Medulla oblongata (tissue), 1 donor: ENCODE measurements around the gene MED17.

ENCODE experiments used
- DNase-seq: peaks from one replicate; pipeline ENCODE4 v3.0.0-alpha.2; 2015; ENCODE audit errors: extremely low spot score

Gene MED17

DNA sequence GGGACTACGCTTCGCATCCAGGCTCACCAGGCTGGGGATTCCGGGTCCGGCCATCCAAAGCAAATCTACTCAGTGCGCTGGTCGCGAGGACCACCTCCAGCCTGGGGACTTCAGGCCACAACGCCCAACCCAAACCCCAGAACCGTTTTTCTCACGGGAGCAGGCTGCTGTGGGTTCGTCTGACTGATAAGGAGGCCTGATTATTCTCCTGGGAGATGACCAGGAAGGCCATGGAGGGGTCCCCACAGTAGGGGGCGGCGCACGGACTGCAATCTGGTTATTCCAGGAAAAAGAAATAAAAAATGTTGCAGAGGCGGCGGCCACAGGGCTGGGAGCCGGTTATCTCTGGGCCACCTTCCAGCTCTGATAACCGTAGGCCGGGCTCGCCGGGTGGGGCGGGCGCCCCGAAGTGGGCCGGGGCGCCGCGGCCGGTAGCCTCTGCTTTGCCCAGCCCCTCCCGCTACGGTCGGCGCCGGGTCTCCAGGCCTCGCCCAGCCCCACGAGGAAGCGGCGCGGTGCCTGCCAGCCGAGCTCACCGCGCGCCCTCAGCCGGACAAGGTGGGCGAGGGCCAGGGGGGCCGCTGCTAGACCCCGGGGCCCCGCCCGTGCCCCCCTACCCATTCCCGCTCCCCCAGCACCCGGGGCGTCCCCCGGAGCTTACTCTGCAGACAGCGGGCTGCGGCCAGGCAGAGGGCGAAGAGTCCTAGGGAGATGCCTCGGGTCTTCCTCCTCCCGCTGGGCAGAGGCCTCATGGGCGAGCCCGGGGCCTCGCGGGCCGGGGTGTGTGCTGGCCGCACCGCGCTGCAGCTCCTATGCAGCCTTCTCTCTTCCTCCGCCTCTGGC is 65.9 kb downstream of the MED17 start:
- DNase-seq, result no peak

DNA sequence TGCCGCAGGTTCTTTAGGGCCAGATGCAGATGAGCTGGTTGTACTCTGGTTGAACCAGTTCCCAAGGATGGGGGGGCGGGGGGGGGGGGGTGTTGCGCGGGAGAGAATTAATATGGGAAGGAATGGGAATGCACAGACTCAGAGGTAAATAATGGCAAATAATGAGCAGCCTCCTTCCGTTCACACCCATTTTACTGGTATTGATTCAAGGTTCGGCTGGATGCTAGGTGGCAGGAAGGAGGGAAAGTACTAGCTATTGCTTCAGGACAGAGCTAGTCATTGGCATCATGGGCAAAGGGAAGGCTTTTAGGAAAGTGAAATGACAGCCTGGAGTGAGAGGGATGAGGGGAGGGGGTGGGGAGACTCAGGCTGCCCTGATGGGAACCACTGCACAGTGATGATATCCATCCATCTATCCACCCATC is 66.5 kb downstream of the MED17 start, which contains the start of gene VSTM5:
TSS of gene VSTM5 (minus strand) at position 25 of the 425 bp plus-strand sequence. CDS start 116 bp downstream, outside the sequence.
- DNase-seq, result no peak

DNA sequence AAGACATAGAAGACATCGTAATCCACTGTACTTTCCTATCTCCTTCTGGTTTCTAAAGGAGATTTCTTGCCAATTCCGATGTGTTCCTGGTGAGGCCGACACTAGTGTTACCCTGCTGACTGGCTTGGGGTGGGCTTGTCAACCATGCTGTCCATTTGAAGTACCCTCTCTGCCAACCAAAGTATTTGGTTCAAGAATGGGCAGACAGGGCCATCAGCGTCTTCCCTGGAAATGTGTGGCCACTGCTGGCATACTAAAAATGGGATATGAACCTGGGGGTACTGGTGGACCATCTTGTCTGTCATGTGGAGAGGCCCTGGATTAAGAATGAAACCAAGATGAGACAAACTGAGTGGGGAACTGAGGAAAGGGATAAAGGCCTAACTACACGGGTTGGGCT is 68.2 kb downstream of the MED17 start:
- DNase-seq, result no peak

DNA sequence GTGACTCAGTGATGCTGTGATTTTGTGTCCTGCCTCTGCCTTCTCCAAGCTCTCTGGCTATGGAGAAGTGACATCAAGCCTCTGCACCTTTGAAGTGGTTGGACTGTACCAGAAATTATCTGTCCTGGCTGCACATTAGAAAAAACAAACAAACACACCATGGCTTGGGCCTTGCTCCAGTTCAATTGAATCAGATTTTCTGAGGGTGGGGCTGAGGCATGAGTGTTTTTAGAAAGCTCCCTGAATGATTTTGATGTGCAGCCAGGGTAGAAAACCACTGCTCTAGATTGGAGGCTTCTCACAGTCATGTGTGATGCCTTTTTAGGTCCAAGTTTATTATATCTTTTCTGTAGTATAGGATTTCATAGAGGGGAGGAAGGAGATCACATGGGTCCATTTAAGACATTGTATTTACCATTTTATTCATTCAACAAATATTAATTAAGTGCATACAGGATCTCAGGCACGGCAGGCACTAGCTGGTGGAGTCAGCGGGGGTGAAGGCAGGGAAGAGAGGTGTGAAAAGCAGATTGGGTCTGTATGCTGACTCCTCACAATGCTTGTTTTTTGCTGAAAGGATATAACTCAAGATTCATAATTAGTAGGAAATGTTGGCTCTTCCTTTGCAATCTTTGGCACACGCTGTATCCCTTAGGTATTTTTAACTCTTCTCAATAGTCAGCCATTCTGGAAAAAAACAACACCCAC is 73.5 kb downstream of the MED17 start:
- no peak for DNase-seq

DNA sequence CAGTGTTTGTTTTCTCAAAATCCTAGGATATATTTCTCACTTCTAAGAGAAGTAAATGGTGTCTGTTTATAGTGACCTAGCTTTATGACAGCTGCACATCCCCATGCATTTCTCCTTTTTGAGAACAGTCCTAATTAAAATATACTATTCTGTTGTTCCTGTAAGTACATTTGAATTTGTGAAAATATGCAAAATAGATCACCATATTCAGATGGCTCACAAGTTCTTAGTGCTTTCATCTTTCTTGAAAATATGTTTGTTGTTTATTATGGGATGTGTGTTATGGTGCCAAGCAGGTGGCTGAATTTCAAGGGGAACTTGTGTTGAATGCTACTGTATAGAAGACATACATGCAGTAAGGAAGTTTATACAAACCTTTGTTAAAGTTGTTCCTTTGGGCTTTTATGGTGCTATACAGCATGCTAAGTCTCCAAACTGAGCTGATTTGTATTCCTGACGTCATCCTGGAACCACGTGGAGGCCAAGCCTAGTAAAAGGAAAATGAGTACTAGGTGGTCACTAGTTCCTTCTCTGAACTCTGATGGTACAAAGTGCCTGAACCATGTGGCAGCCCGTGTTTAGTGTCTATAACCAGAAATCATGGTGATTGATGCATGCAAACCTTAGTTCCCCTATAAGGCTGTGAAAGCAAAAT is 74.2 kb downstream of the MED17 start:
- DNase-seq, result no peak

DNA sequence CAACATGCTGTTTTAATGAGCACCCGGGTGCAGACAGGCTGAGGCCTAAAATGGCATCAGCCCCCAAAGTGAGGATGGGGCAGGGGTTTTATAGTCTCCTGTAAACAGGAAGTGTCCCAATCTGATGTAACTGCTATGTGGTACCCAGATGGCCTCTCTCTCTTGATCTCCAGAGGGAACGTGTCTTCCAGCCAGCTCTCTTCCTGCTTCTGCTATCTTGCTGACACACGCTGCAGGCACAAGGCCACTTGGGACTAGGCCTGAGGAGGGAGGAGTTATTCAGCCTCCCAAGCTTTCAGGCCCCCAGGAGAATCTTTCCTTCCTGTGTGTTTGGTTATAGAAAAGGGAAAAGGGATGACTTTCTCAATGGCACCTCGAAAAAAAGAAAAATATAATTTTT is 77.7 kb downstream of the MED17 start:
- no peak for DNase-seq
